HG02763 (cell line): Measurements from ENCODE around the gene ADAR.

ENCODE experiments used
- ATAC-seq: cut with Tn5 transposase; IDR thresholded peaks from one replicate; pipeline ENCODE4 v1.9.1; 2021; ENCODE audit warnings: mild to moderate bottlenecking, moderate library complexity; ENCODE audit not compliant: unreplicated experiment

The ADAR gene

GRCh38 chr1:154533952-154534844 lies 73.8 kb downstream of the ADAR start:
- ATAC-seq = no peak
